GM19099 (cell line): ENCODE data around the gene CSRP2.

Experiments used
- POLR2A ChIP-seq: IDR thresholded peaks from 3 replicates; pipeline ENCODE4 v1.6.1; 2011; ENCODE audit warnings: low read depth; ENCODE audit not compliant: insufficient read length; ENCODE audit errors: extremely low read depth

The CSRP2 gene

GRCh38 chr12:76878099-76878898 is 520 bp downstream of the CSRP2 start:
- no peak for TF ChIP-seq POLR2A

GRCh38 chr12:76876696-76877229 is 2.1 kb downstream of the CSRP2 start:
- TF ChIP-seq POLR2A = no peak

- no peak for TF ChIP-seq POLR2A
These were observed 4.2 kb downstream of the CSRP2 start for GRCh38 chr12:76874491-76875190.

- no peak for TF ChIP-seq POLR2A
These were observed 4.8 kb downstream of the CSRP2 start for GRCh38 chr12:76874027-76874426.

GRCh38 chr12:76872415-76872814 is 6.4 kb downstream of the CSRP2 start:
- TF ChIP-seq POLR2A = no peak

- no peak for TF ChIP-seq POLR2A
These were observed 7.1 kb downstream of the CSRP2 start for GRCh38 chr12:76871742-76872141.

GRCh38 chr12:76871082-76871481 is 7.7 kb downstream of the CSRP2 start:
- TF ChIP-seq POLR2A = no peak

- no peak for TF ChIP-seq POLR2A
These were observed 12.1 kb downstream of the CSRP2 start for GRCh38 chr12:76866726-76867125.

GRCh38 chr12:76866151-76866567 is 12.7 kb downstream of the CSRP2 start:
- no peak for TF ChIP-seq POLR2A

GRCh38 chr12:76864791-76865400 is 13.9 kb downstream of the CSRP2 start:
- no peak for TF ChIP-seq POLR2A

- no peak for TF ChIP-seq POLR2A
These were observed 15.0 kb downstream of the CSRP2 start for GRCh38 chr12:76863837-76864236.

- TF ChIP-seq POLR2A = no peak
These were observed 15.7 kb downstream of the CSRP2 start for GRCh38 chr12:76863005-76863670.

- no peak for TF ChIP-seq POLR2A
These were observed 18.6 kb downstream of the CSRP2 start for GRCh38 chr12:76860256-76860655.

- no peak for TF ChIP-seq POLR2A
These were observed 19.2 kb downstream of the CSRP2 start for GRCh38 chr12:76859611-76860010.
